ENCODE data around the gene IFIT1. TPM values are rescaled to one million over a fixed set of nuclear protein-coding genes. Genes with fewer than 3 reads are reported as not detected.
"Not testable (repeated sequence)": the region's sequence is repeated elsewhere in the genome, so short reads cannot be mapped to it uniquely, and the experiment has no call there.

The IFIT1 gene
- total RNA-seq, 4 donors from 2014 or later = 1.9 to 7.1 (median 2.7) TPM

GRCh38 chr10:89403043-89403442 is 10.6 kb downstream of the IFIT1 start:
- DNase-seq (ENCODE audit: low spot score in 2 of 2) = no peak
- no peak for TF ChIP-seq POLR2A (IDR thresholded peaks at IDR 0.05)
- no peak for TF ChIP-seq CTCF (IDR thresholded peaks at IDR 0.05)
- TF ChIP-seq EP300 (IDR thresholded peaks at IDR 0.05) = no peak
- no peak for TF ChIP-seq POLR2AphosphoS5 (IDR thresholded peaks at IDR 0.05)
- no peak overlapping the region for H3K4me3 ChIP-seq
- H3K27me3 ChIP-seq = no peaks in the 10 kb centered on the region
- 90% methylated on average over 2 of the region's 2 CpGs for WGBS
- no peak overlapping the region for H3K27ac ChIP-seq
- no peaks in the 10 kb centered on the region for H3K36me3 ChIP-seq
- no peaks in the 10 kb centered on the region for H3K4me1 ChIP-seq
- no peaks in the 10 kb centered on the region for H3K9me3 ChIP-seq

- no peaks in the 10 kb centered on the region for H3K4me1 ChIP-seq
- no peaks in the 10 kb centered on the region for H3K27me3 ChIP-seq
- no peak overlapping the region for H3K27ac ChIP-seq
- WGBS = 90% methylated on average over 11 of the region's 11 CpGs
- TF ChIP-seq CTCF (IDR thresholded peaks at IDR 0.05) = no peak
- no peak for TF ChIP-seq POLR2A (IDR thresholded peaks at IDR 0.05)
- no peak for TF ChIP-seq POLR2AphosphoS5 (IDR thresholded peaks at IDR 0.05)
- TF ChIP-seq EP300 (IDR thresholded peaks at IDR 0.05) = no peak
- DNase-seq (ENCODE audit: low spot score in 2 of 2) = no peak
- no peaks in the 10 kb centered on the region for H3K36me3 ChIP-seq
- H3K9me3 ChIP-seq = no peaks in the 10 kb centered on the region
- H3K4me3 ChIP-seq = no peak overlapping the region
These were observed 12.0 kb downstream of the IFIT1 start for GRCh38 chr10:89404104-89405047.

- H3K9me3 ChIP-seq; DNase-seq (ENCODE audit: low spot score in 2 of 2); H3K27me3 ChIP-seq; H3K4me1 ChIP-seq; H3K27ac ChIP-seq; H3K4me3 ChIP-seq; H3K36me3 ChIP-seq: not testable (repeated sequence)
- WGBS = over 99% methylated on average over 9 of the region's 9 CpGs
These were observed 13.8 kb downstream of the IFIT1 start for GRCh38 chr10:89406178-89406577.

GRCh38 chr10:89407792-89408191 is 15.4 kb downstream of the IFIT1 start:
- not testable (repeated sequence) for H3K4me3 ChIP-seq; H3K4me1 ChIP-seq; H3K27me3 ChIP-seq; H3K27ac ChIP-seq; H3K36me3 ChIP-seq; DNase-seq (ENCODE audit: low spot score in 2 of 2); H3K9me3 ChIP-seq
- 98% methylated on average over 3 of the region's 3 CpGs for WGBS

GRCh38 chr10:89409282-89409681 is 16.9 kb downstream of the IFIT1 start:
- H3K27ac ChIP-seq; H3K27me3 ChIP-seq; H3K4me1 ChIP-seq; H3K36me3 ChIP-seq; H3K9me3 ChIP-seq; DNase-seq (ENCODE audit: low spot score in 2 of 2); H3K4me3 ChIP-seq: not testable (repeated sequence)
- WGBS = 97% methylated on average over 5 of the region's 5 CpGs

- not testable (repeated sequence) for H3K27me3 ChIP-seq; H3K4me3 ChIP-seq; DNase-seq (ENCODE audit: low spot score in 2 of 2); H3K36me3 ChIP-seq; H3K27ac ChIP-seq; H3K4me1 ChIP-seq; H3K9me3 ChIP-seq
- 80% methylated on average over 5 of the region's 5 CpGs for WGBS
These were observed 18.1 kb downstream of the IFIT1 start for GRCh38 chr10:89410551-89410950.

- whole genome bisulfite sequencing = 65% methylated on average over 2 of the region's 2 CpGs
- H3K27ac ChIP-seq = not testable (repeated sequence)
These were observed 18.7 kb downstream of the IFIT1 start for GRCh38 chr10:89411135-89411534.

GRCh38 chr10:89412276-89412675 is 19.9 kb downstream of the IFIT1 start:
- not testable (repeated sequence) for H3K36me3 ChIP-seq; DNase-seq (ENCODE audit: low spot score in 2 of 2); H3K4me3 ChIP-seq; H3K9me3 ChIP-seq; H3K27ac ChIP-seq; H3K27me3 ChIP-seq
- WGBS = 81% methylated on average over 10 of the region's 10 CpGs
- H3K4me1 ChIP-seq = peaks cover 18% of the 10 kb centered on the region

More at GRCh38 chr10:89411135-89411534, 18.7 kb downstream of the IFIT1 start:
- H3K27me3 ChIP-seq; H3K9me3 ChIP-seq; DNase-seq (ENCODE audit: low spot score in 2 of 2); H3K4me3 ChIP-seq; H3K36me3 ChIP-seq: not testable (repeated sequence)
- peaks cover 13% of the 10 kb centered on the region for H3K4me1 ChIP-seq

Measured in suprapubic skin (tissue), 4 donors.